ENCODE data around the gene CXorf38. TPM values are rescaled to one million over a fixed set of nuclear protein-coding genes. Genes with fewer than 3 reads are reported as not detected.

CXorf38 gene
- polyA plus RNA-seq, 2 of the 4 experiments (the other 2 are of a cell fraction): 9.8 to 14.3 TPM

DNA sequence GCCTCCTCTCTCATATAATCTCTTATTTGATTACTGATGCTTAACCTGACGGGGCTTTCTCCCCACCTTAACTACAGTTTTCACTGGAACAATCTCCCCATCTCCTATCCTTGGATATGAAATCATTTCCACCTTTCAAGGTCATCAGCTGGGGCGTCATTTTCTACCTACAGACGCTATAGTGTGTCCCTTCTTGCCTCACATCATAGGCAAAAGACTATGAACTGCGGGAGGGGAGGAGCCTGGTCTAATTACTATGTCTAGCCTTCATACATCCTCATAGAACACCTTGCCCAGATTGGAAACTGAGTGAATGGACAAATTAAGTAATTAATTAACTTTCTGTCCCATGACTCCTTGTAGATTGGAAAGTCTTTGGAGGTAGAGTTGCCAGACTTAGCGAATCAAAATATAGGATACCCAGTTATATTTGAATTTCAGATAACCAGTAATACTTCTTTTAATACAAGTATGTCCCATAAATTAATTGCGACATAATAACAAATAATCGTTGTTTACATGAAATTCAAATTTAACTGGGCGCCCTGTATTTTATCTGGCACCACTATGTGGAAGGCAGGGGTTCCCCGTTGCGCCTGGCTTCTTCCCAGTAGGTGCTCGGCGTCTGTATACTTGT is 67.3 kb downstream of the CXorf38 start:
- ATAC-seq: peak; percentile 80 to 86; a peak in 5 of 6 replicates
- CTCF ChIA-PET: interaction anchor here (0.6 kb wide), 1 partner anchor 36 kb away, joined by 8 read pairs; no protein-coding TSS in a partner anchor
- TF ChIP-seq, protein P1, sequence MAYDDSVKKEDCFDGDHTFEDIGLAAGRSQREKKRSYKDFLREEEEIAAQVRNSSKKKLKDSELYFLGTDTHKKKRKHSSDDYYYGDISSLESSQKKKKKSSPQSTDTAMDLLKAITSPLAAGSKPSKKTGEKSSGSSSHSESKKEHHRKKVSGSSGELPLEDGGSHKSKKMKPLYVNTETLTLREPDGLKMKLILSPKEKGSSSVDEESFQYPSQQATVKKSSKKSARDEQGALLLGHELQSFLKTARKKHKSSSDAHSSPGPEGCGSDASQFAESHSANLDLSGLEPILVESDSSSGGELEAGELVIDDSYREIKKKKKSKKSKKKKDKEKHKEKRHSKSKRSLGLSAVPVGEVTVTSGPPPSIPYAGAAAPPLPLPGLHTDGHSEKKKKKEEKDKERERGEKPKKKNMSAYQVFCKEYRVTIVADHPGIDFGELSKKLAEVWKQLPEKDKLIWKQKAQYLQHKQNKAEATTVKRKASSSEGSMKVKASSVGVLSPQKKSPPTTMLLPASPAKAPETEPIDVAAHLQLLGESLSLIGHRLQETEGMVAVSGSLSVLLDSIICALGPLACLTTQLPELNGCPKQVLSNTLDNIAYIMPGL (CRISPR knock-in tag; IDR thresholded peaks at IDR 0.05; ENCODE audit: borderline replicate concordance): no peak
- no peak for TF ChIP-seq HOXA7 (CRISPR knock-in tag; IDR thresholded peaks at IDR 0.05)

GRCh38 chrX:40579141-40579540 is 68.2 kb downstream of the CXorf38 start:
- Histone ChIP-seq H3K4me2 (no peak overlapping the region), H3K4me1 (peaks cover 6% of the 10 kb centered on the region; the same call in 2 of the 3 replicates), H3K4me3 (no peak overlapping the region), H3K27ac (no peak overlapping the region), H3K9me3 (no peaks in the 10 kb centered on the region)
- ChIA-PET POLR2A (no interaction called here), CTCF (no interaction called here)
- WGBS (ENCODE audit: missing lambda C conversion rate): 36% methylated on average over 3 of the region's 3 CpGs
- DNase-seq (ENCODE audit: low read depth in 1 of 2, low spot score in 1 of 2) (no peak), FAIRE-seq (no peak), ATAC-seq (no peak)
- TF ChIP-seq HOXA7 (CRISPR knock-in tag; IDR thresholded peaks at IDR 0.05): no peak
- no peak for TF ChIP-seq CBX2 (IDR thresholded peaks at IDR 0.05; ENCODE audit: borderline replicate concordance, low read depth)
- TF ChIP-seq KDM5A (IDR thresholded peaks at IDR 0.05): no peak
- TF ChIP-seq ZSCAN20 (CRISPR knock-in tag; IDR thresholded peaks at IDR 0.05): no peak
- no peak for TF ChIP-seq ZC3H11A (IDR thresholded peaks at IDR 0.05)
- no peak for TF ChIP-seq SREBF2 (IDR thresholded peaks at IDR 0.05)
- TF ChIP-seq HDAC2 (IDR thresholded peaks at IDR 0.05): no peak
- no peak for TF ChIP-seq RCOR1 (IDR thresholded peaks at IDR 0.05; ENCODE audit: low read depth, low read length)
- no peak for TF ChIP-seq MAZ (IDR thresholded peaks at IDR 0.05; ENCODE audit: borderline replicate concordance, low read depth, low read length)
- TF ChIP-seq BHLHE40 (IDR thresholded peaks at IDR 0.05; ENCODE audit: low read depth, low read length): no peak
- no peak for TF ChIP-seq TFCP2L1 (CRISPR knock-in tag; IDR thresholded peaks at IDR 0.05)
- TF ChIP-seq, protein P2, sequence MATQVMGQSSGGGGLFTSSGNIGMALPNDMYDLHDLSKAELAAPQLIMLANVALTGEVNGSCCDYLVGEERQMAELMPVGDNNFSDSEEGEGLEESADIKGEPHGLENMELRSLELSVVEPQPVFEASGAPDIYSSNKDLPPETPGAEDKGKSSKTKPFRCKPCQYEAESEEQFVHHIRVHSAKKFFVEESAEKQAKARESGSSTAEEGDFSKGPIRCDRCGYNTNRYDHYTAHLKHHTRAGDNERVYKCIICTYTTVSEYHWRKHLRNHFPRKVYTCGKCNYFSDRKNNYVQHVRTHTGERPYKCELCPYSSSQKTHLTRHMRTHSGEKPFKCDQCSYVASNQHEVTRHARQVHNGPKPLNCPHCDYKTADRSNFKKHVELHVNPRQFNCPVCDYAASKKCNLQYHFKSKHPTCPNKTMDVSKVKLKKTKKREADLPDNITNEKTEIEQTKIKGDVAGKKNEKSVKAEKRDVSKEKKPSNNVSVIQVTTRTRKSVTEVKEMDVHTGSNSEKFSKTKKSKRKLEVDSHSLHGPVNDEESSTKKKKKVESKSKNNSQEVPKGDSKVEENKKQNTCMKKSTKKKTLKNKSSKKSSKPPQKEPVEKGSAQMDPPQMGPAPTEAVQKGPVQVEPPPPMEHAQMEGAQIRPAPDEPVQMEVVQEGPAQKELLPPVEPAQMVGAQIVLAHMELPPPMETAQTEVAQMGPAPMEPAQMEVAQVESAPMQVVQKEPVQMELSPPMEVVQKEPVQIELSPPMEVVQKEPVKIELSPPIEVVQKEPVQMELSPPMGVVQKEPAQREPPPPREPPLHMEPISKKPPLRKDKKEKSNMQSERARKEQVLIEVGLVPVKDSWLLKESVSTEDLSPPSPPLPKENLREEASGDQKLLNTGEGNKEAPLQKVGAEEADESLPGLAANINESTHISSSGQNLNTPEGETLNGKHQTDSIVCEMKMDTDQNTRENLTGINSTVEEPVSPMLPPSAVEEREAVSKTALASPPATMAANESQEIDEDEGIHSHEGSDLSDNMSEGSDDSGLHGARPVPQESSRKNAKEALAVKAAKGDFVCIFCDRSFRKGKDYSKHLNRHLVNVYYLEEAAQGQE (IDR thresholded peaks at IDR 0.05): no peak

More for the DNA sequence above, 67.3 kb downstream of the CXorf38 start:
- POLR2A ChIA-PET: interaction anchor here (1.0 kb wide), 1 partner anchor 14 kb away, joined by 3 read pairs; no protein-coding TSS in a partner anchor
- H3K27ac ChIP-seq: peak overlapping the region; percentile 72 to 96
- peak overlapping the region; percentile 59 for H3K4me2 ChIP-seq
- no peak for FAIRE-seq
- 9% methylated on average over 10 of the region's 12 CpGs for WGBS (ENCODE audit: missing lambda C conversion rate)
- H3K4me3 ChIP-seq: peak overlapping the region; percentile 87
- DNase-seq (ENCODE audit: low read depth in 1 of 2, low spot score in 1 of 2): peak in 1 of 2 experiments; percentile 61
- no peaks in the 10 kb centered on the region for H3K9me3 ChIP-seq
- peaks cover 6% of the 10 kb centered on the region; the same call in 2 of the 3 replicates for H3K4me1 ChIP-seq

DNA sequence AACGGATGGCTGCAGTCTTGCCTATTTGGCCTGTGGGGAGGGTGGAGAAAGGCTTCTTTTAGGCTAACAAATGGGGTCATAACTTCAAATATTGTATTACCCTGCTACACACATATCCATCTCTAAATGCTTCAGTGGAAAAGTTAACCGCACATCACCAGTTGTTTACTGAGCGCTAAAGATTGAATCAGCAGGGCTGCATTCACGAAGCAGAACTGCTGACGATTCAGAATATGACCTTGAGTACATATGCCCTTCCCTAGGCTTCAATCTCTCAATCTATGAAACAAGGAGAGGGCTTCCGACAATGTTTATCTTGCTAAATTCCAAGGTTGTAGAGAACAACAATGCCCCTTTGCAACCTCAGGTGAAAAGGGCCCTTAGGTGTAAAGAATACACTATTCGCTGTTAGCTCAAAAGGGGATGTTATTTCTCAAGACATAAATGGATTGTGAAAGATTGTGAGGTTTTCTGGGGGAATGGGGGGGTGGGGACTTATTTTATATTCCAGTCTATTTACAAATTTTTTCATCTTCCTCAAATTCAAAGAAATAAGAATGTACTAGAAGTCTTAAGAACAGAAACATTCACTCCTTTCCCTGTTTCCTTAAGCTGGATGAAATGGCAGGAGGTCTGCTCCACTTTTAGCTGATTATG is 69.2 kb downstream of the CXorf38 start:
- ATAC-seq: no peak
- Histone ChIP-seq H3K9me3 (no peaks in the 10 kb centered on the region), H3K4me2 (no peak overlapping the region), H3K4me1 (peaks cover 6% of the 10 kb centered on the region; the same call in 2 of the 3 replicates), H3K4me3 (no peak overlapping the region), H3K27ac (no peak overlapping the region)
- no peak for DNase-seq (ENCODE audit: low read depth in 1 of 2, low spot score in 1 of 2)
- FAIRE-seq: no peak
- no peak for TF ChIP-seq ESRRA (IDR thresholded peaks at IDR 0.05; ENCODE audit: borderline replicate concordance, low read length)
- TF ChIP-seq MAFK (IDR thresholded peaks at IDR 0.05; ENCODE audit: partially characterized antibody): peak; percentile 53
- POLR2A ChIA-PET: interaction anchor here (0.6 kb wide), 2 partner anchors 68 to 662 kb away, joined by 6 to 8 read pairs; no protein-coding TSS in a partner anchor
- CTCF ChIA-PET: no interaction called here
- 71% methylated on average over 7 of the region's 7 CpGs for WGBS (ENCODE audit: missing lambda C conversion rate)

Other genes starting within 250 kb of the CXorf38 start
- gene ATP6AP2, start 66.6 kb downstream of the CXorf38 start, polyA plus RNA-seq (2011; rRNA removed): 202 and 306 TPM in 2 replicates
- 118 to 141 TPM (median 133 TPM) in 3 replicates for gene ATP6AP2, start 66.6 kb downstream of the CXorf38 start, polyA plus RNA-seq (2017; fragmentation: RNase III; extraction: RNeasy Plus Mini Kit Qiagen cat#74134 plus additional on column Dnase treatment)
- not detected in 2 replicates for gene MPC1L, start 24.1 kb downstream of the CXorf38 start, polyA plus RNA-seq (2011; rRNA removed)
- not detected in 3 replicates for gene MPC1L, start 24.1 kb downstream of the CXorf38 start, polyA plus RNA-seq (2017; fragmentation: RNase III; extraction: RNeasy Plus Mini Kit Qiagen cat#74134 plus additional on column Dnase treatment)
- 62.0 and 82.6 TPM in 2 replicates for gene MED14, start 88.0 kb upstream of the CXorf38 start, polyA plus RNA-seq (2011; rRNA removed)
- gene MED14, start 88.0 kb upstream of the CXorf38 start, polyA plus RNA-seq (2017; fragmentation: RNase III; extraction: RNeasy Plus Mini Kit Qiagen cat#74134 plus additional on column Dnase treatment): 22.5 to 26.8 TPM (median 23.5 TPM) in 3 replicates